Measurements from ENCODE around the gene PLA2G12A.

The PLA2G12A gene

DNA sequence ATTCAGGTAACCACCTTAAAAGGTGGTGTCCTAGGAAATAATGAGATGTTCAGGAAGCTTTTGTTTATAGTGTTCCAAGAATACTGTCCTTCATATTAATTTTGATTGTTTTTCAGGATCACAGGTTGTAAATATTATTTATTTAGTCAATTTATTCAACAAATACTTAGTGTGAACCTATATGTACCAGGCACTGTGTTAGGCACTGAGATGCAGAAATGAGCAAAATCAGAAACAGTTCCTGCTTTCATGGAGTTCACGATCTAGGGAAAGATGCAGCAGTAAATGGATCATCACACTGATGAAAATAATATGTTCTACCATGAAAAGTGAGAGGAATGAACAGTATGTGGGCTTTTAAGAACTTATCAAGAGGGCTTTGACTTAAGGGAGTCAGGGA, 18.2 kb upstream of the PLA2G12A start:
- H3K27ac ChIP-seq (ENCODE audit: low read depth, low read length, severe bottlenecking): no peak overlapping the region
- WGBS, 2 experiments (ENCODE audit: insufficient coverage in 2 of 2): 88 to 92% methylated on average over 1 of the region's 1 CpG
- no peaks in the 10 kb centered on the region for H3K36me3 ChIP-seq (ENCODE audit: control insufficient read depth, insufficient read depth, low read length)
- H3K4me1 ChIP-seq (ENCODE audit: control insufficient read depth, insufficient read depth, low read length, poor library complexity, severe bottlenecking): no peaks in the 10 kb centered on the region
- no peaks in the 10 kb centered on the region for H3K9me3 ChIP-seq (ENCODE audit: control insufficient read depth, low read length)
- H3K4me3 ChIP-seq (ENCODE audit: extremely low read depth, insufficient read depth, low read length, poor library complexity, severe bottlenecking): no peak overlapping the region

DNA sequence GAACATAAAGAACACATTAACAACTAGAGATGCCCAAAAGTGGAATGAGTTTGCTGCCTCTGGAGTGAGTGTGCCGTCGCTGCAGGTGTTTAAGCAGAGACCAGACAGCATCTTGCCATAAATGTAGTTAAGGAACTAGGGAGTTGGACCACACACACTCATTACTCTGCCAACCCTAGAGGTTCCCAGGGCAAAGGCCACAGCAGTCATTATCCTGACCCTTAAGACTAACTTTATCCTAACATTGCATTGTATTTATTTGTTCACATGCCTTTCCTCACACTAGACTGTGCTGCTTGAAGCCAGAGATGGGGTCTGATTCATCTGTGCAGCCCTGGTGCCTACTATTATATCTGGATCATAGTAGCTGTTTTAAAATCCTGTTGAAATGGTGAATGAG, 16.9 kb upstream of the PLA2G12A start:
- no peaks in the 10 kb centered on the region for H3K4me1 ChIP-seq (ENCODE audit: control insufficient read depth, insufficient read depth, low read length, poor library complexity, severe bottlenecking)
- no peaks in the 10 kb centered on the region for H3K36me3 ChIP-seq (ENCODE audit: control insufficient read depth, insufficient read depth, low read length)
- WGBS, 2 experiments (ENCODE audit: insufficient coverage in 2 of 2): no CpG with 5 or more reads among the region's 2 CpGs
- H3K4me3 ChIP-seq (ENCODE audit: extremely low read depth, insufficient read depth, low read length, poor library complexity, severe bottlenecking): no peak overlapping the region
- no peaks in the 10 kb centered on the region for H3K9me3 ChIP-seq (ENCODE audit: control insufficient read depth, low read length)
- H3K27ac ChIP-seq (ENCODE audit: low read depth, low read length, severe bottlenecking): no peak overlapping the region

DNA sequence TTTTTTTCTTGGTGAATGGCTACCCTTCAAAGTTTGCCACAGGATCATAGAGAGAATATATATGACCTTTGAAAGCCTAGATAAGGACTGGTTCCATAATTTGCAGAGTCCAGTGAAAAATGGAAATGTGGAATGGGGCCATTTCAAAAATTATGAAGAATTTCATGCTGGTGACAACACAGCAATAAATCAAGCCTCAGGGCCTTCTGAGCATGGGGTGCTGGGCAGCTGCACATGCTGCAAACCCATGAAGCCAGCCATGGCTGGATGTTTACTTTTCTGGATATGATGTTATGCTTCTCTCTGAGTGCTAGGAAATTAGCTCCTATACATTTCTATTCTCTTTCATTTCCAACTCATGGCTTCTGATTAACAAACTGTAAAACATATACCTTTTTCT, 16.0 kb upstream of the PLA2G12A start:
- H3K27ac ChIP-seq (ENCODE audit: low read depth, low read length, severe bottlenecking): no peak overlapping the region
- H3K4me1 ChIP-seq (ENCODE audit: control insufficient read depth, insufficient read depth, low read length, poor library complexity, severe bottlenecking): no peaks in the 10 kb centered on the region
- no peak overlapping the region for H3K4me3 ChIP-seq (ENCODE audit: extremely low read depth, insufficient read depth, low read length, poor library complexity, severe bottlenecking)
- no peaks in the 10 kb centered on the region for H3K36me3 ChIP-seq (ENCODE audit: control insufficient read depth, insufficient read depth, low read length)
- H3K9me3 ChIP-seq (ENCODE audit: control insufficient read depth, low read length): no peaks in the 10 kb centered on the region

DNA sequence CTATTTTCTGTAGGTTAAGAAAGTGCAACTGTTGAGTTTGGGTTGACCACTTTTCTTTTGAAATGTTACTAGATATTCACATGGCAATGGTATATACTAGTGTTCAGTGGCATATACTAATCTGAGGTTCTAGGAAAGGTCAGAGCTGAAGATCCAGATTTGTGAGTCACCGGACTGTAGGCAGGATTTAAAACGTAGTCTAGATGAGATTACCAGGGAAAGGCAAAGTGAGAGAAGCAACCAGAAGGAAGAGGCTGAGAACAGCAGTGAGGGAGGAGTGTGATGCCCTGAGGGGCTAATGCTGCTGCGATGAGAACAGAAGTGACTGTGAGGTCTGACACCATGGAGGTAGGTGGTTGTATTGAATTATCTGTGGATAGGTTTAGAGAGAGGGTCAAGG, 9.7 kb upstream of the PLA2G12A start:
- H3K9me3 ChIP-seq (ENCODE audit: control insufficient read depth, low read length): no peaks in the 10 kb centered on the region
- no peak overlapping the region for H3K27ac ChIP-seq (ENCODE audit: low read depth, low read length, severe bottlenecking)
- no peak overlapping the region for H3K4me3 ChIP-seq (ENCODE audit: extremely low read depth, insufficient read depth, low read length, poor library complexity, severe bottlenecking)
- no peaks in the 10 kb centered on the region for H3K36me3 ChIP-seq (ENCODE audit: control insufficient read depth, insufficient read depth, low read length)
- H3K4me1 ChIP-seq (ENCODE audit: control insufficient read depth, insufficient read depth, low read length, poor library complexity, severe bottlenecking): peaks cover 4% of the 10 kb centered on the region
- WGBS, 2 experiments (ENCODE audit: insufficient coverage in 2 of 2): 89 to 93% methylated on average over 3 of the region's 3 CpGs

DNA sequence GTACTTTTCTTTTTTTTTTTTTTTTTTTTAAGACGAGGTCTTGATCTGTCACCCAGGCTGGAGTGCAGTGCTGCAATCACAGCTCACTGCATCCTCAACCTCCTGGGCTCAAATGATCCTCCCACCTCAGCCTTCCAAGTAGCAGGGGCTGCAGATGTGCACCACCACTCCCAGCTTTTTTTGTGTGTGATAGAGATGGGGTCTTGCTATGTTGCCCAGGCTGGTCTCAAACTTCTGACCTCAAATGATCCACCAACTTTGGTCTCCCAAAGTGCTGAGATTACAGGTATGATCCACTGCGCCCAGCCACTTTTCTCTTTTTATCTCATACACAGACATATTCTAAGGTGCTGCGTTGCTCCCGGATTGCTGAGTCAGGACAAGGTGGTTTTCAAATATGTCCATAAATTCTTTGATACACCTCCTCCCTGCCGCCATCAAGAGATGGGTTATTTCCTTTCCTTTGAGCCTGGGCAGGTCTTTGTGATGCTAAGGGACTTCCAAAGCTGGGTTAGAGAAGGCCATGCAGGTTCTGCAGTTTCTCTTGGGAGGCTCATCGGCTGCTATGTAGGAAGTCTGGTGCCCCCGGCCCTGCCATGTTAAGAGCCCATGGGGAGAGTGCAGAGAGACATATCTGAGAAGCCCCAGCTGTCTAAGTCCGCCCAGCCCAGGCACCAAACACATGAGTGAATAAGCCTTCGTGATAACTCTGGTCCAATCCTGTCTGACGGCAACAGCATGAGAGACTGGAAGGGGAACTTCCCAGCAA, 8.4 kb upstream of the PLA2G12A start:
- H3K9me3 ChIP-seq (ENCODE audit: control insufficient read depth, low read length): no peaks in the 10 kb centered on the region
- no peak overlapping the region for H3K4me3 ChIP-seq (ENCODE audit: extremely low read depth, insufficient read depth, low read length, poor library complexity, severe bottlenecking)
- 72 to 89% methylated on average over 3 of the region's 10 CpGs for WGBS, 2 experiments (ENCODE audit: insufficient coverage in 2 of 2)
- no peak overlapping the region for H3K27ac ChIP-seq (ENCODE audit: low read depth, low read length, severe bottlenecking)
- peaks cover 4% of the 10 kb centered on the region for H3K4me1 ChIP-seq (ENCODE audit: control insufficient read depth, insufficient read depth, low read length, poor library complexity, severe bottlenecking)
- no peaks in the 10 kb centered on the region for H3K36me3 ChIP-seq (ENCODE audit: control insufficient read depth, insufficient read depth, low read length)

DNA sequence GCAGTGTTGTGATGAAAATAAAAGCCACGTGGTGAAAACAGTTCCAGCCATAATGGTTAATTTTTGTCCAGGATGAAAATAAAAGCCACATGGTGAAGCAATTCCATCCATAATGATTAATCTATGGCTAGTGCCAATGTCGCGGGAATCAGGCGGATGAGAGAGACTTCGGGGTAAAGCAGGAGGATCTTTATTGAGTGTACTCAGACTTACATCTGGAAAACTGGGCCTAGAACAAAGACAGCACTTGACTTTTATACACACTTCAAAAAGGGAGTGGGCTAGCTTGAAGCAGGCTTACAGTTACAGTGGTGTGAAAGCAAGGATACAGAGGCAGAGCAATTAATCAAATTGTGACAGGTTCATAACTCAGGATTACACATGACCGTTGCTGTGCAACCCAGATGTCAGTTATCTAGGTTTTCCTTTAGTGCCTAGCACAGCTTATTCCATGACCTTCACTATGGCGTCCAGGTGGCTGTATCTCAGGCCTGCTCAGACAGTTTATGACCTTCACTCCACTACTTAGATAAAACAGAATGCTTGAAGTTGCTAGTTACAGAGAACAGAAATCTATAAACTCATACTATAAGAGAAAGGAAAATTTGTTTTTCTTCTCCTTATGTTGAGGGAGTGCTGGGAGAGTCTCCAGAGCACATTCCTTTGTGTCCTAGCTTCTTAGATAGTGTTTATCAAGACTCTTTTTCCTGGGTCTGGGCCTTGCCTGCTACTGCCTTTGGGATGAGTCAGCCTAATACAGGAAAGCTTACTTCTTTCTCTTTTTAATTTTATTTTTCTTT, 5.9 kb upstream of the PLA2G12A start:
- H3K9me3 ChIP-seq (ENCODE audit: control insufficient read depth, low read length): no peaks in the 10 kb centered on the region
- peaks cover 4% of the 10 kb centered on the region for H3K4me1 ChIP-seq (ENCODE audit: control insufficient read depth, insufficient read depth, low read length, poor library complexity, severe bottlenecking)
- WGBS, 2 experiments (ENCODE audit: insufficient coverage in 2 of 2): 93 to 100% methylated on average over 3 to 6 of the region's 7 CpGs
- no peak overlapping the region for H3K4me3 ChIP-seq (ENCODE audit: extremely low read depth, insufficient read depth, low read length, poor library complexity, severe bottlenecking)
- peak overlapping the region; percentile 48 for H3K27ac ChIP-seq (ENCODE audit: low read depth, low read length, severe bottlenecking)
- no peaks in the 10 kb centered on the region for H3K36me3 ChIP-seq (ENCODE audit: control insufficient read depth, insufficient read depth, low read length)

DNA sequence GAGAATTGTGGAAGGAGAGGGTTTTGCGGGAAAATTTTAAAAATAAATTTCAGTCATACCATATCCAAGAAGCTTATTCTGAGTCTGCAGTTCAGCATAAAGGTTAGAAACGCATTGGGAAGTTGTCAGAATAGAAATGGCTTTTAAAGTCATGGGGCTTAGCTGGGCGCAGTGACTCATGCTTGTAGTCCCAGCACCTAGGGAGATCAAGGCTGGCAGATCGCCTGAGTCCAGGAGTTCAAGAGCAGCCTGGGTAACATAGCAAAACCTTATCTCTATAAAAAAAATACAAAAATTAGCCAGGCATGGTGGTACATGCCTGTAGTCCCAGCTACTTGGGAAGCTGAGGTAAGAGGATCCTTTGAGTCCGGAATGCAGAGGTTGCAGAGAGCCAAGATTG, 3.9 kb upstream of the PLA2G12A start:
- peaks cover 4% of the 10 kb centered on the region for H3K4me1 ChIP-seq (ENCODE audit: control insufficient read depth, insufficient read depth, low read length, poor library complexity, severe bottlenecking)
- WGBS, 2 experiments (ENCODE audit: insufficient coverage in 2 of 2): 85 to 93% methylated on average over 3 of the region's 5 CpGs
- no peak overlapping the region for H3K27ac ChIP-seq (ENCODE audit: low read depth, low read length, severe bottlenecking)
- no peaks in the 10 kb centered on the region for H3K9me3 ChIP-seq (ENCODE audit: control insufficient read depth, low read length)
- H3K4me3 ChIP-seq (ENCODE audit: extremely low read depth, insufficient read depth, low read length, poor library complexity, severe bottlenecking): no peak overlapping the region
- no peaks in the 10 kb centered on the region for H3K36me3 ChIP-seq (ENCODE audit: control insufficient read depth, insufficient read depth, low read length)

DNA sequence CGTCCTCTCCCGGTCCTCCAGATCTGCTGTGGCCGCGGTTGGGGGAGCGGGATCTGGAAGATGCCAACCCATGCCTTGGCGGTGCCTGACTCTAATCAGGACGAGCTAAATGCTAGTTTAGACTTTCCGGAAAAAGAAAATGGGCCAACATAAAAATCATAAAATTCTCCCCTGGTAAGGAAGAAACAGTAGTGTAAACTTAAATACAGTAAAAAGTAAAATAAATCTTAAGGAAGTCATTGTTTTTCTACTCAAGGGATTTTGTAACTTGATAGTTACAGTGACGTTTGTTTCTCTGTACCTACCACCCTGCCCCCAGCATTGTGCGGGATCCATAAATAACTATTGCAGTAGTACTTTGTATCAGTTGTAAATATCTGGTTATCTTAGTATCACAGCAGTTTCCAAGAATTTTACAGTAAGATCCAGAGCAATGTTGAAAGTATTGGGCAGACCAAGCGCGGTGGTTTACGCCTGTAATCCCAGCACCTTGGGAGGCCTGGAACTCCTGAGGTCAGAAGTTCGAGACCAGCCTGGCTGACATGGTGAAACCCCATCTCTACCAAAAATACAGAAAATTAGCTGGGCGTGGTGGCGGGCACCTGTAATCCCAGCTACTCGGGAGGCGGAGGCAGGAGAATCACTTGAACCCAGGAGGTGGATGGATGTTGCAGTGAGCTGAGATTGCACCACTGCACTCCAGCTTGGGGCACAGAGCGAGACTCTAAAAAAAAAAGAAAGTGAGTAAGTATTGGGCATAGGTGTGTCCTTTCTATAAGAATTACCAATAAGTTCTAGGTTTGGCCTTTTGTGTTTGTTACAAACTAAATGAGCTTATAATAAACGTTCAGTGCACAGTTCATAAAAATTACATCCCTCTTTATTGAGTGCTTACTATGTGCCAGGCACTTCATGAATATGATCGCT, 1.0 kb upstream of the PLA2G12A start:
- Histone ChIP-seq H3K27ac (ENCODE audit: low read depth, low read length, severe bottlenecking) (peak overlapping the region; percentile 59), H3K36me3 (ENCODE audit: control insufficient read depth, insufficient read depth, low read length) (no peaks in the 10 kb centered on the region), H3K9me3 (ENCODE audit: control insufficient read depth, low read length) (no peaks in the 10 kb centered on the region), H3K4me1 (ENCODE audit: control insufficient read depth, insufficient read depth, low read length, poor library complexity, severe bottlenecking) (no peaks in the 10 kb centered on the region), H3K4me3 (ENCODE audit: extremely low read depth, insufficient read depth, low read length, poor library complexity, severe bottlenecking) (peak overlapping the region; percentile 70)
- 69 to 99% methylated on average over 6 to 10 of the region's 21 CpGs for WGBS, 2 experiments (ENCODE audit: insufficient coverage in 2 of 2)

DNA sequence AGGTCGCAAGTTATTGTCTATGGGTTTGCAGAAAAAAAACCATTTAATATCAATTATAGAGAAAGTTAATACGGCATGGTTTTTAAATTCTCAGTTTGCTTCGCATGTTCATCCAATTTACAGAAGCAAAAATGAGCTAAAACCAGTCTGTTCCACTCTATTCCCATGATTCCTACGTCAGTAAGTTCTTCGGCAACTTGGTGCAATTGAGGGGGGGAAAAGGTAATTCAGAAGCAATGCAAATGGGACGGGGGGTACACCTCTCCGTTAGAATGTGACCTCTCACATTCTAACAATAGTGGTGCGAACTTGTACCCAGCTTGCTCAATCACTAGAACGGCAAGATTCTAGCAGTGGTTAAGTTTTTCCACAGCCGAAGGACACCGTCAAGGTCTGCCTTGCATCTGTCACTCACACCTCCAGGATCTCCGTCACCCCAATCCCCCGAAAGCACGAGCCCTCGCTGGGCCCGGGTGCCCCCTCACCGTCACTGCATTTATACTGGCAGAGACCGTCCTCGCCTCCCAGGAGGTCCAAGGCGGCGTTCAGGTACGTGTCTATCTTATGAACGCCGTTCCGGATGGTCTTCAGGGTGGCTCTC, 653 bp downstream of the PLA2G12A start:
- Histone ChIP-seq H3K36me3 (ENCODE audit: control insufficient read depth, insufficient read depth, low read length) (no peaks in the 10 kb centered on the region), H3K9me3 (ENCODE audit: control insufficient read depth, low read length) (no peaks in the 10 kb centered on the region), H3K27ac (ENCODE audit: low read depth, low read length, severe bottlenecking) (no peak overlapping the region), H3K4me1 (ENCODE audit: control insufficient read depth, insufficient read depth, low read length, poor library complexity, severe bottlenecking) (no peaks in the 10 kb centered on the region), H3K4me3 (ENCODE audit: extremely low read depth, insufficient read depth, low read length, poor library complexity, severe bottlenecking) (peak overlapping the region; percentile 70)
- WGBS, 2 experiments (ENCODE audit: insufficient coverage in 2 of 2): 1% methylated on average over 15 to 17 of the region's 25 CpGs

DNA sequence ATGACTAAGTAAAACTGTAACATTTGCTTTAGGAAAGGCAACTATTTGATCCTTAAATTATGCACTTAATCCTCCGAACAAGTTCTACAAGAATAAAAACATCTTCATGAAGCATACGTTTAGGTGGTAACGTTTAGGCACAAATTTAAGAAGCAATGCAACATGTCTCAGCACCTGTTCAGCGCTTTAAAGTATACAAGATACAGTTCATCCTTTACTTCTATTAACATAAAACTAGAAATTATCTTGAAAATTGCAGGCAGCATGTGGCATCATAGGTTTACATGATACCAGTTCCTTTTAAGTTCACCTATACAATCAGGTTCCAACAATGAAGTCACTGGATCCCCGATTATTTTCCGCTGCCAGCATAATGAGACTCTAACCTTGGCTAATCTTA, 1.5 kb downstream of the PLA2G12A start:
- no peaks in the 10 kb centered on the region for H3K9me3 ChIP-seq (ENCODE audit: control insufficient read depth, low read length)
- H3K4me3 ChIP-seq (ENCODE audit: extremely low read depth, insufficient read depth, low read length, poor library complexity, severe bottlenecking): no peak overlapping the region
- H3K4me1 ChIP-seq (ENCODE audit: control insufficient read depth, insufficient read depth, low read length, poor library complexity, severe bottlenecking): no peaks in the 10 kb centered on the region
- no peaks in the 10 kb centered on the region for H3K36me3 ChIP-seq (ENCODE audit: control insufficient read depth, insufficient read depth, low read length)
- no peak overlapping the region for H3K27ac ChIP-seq (ENCODE audit: low read depth, low read length, severe bottlenecking)
- WGBS, 2 experiments (ENCODE audit: insufficient coverage in 2 of 2): 86 to 93% methylated on average over 5 of the region's 6 CpGs

Data from mesodermal cell (in vitro differentiated cells).